Stimulated activated CD4-positive, alpha-beta T cell treated with anti-CD3 and anti-CD28 coated beads, Interleukin-1b, Interleukin-23, amount 100 ng/mL, for 24 hours (primary cell): Measurements from ENCODE around the gene CELF1.
"Not testable (repeated sequence)": the region's sequence is repeated elsewhere in the genome, so short reads cannot be mapped to it uniquely, and the experiment has no call there.

Experiments
- DNase-seq, 4 experiments: peaks; one replicate each; pipeline ENCODE4 v3.0.0-alpha.2; 2020; ENCODE audit warnings: low read depth in 4 of 4, low spot score in 1 of 4

Gene CELF1

DNA sequence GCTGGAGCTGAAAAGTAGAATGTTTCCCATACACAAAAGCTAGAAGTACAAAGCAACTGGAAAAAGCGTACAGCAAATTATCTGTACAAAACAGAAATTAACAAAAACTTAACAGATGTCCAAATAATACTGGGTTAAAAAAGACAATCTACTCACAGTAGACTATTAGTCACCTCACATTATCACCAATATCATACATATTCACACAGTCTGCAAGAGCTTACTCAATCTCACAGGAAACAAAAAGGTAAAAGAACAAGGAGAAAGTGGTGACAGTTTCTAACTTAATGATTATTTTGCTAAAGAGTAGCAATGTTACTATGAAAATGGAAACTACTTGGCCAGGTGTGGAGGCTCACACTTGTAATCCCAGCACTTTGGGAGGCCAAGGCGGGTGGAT is 11.9 kb downstream of the CELF1 start:
- no peak for DNase-seq

DNA sequence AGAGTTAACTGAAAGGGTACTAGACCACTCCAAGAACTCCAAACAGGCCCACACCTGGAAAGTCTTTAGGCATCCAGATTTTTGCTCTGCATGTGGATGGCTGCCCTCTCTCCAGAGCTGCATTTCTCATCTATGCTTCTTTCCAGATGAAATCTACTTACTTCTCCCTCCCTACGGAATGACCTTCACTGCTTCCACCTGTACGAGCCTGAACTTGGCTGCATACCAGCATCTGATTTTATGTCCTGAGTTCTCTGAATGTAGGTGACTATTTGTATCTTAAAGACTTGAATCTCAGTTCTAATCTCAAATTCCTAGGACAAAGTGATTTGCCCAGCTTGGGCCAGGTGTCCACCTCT is 13.3 kb downstream of the CELF1 start:
- no peak for DNase-seq

DNA sequence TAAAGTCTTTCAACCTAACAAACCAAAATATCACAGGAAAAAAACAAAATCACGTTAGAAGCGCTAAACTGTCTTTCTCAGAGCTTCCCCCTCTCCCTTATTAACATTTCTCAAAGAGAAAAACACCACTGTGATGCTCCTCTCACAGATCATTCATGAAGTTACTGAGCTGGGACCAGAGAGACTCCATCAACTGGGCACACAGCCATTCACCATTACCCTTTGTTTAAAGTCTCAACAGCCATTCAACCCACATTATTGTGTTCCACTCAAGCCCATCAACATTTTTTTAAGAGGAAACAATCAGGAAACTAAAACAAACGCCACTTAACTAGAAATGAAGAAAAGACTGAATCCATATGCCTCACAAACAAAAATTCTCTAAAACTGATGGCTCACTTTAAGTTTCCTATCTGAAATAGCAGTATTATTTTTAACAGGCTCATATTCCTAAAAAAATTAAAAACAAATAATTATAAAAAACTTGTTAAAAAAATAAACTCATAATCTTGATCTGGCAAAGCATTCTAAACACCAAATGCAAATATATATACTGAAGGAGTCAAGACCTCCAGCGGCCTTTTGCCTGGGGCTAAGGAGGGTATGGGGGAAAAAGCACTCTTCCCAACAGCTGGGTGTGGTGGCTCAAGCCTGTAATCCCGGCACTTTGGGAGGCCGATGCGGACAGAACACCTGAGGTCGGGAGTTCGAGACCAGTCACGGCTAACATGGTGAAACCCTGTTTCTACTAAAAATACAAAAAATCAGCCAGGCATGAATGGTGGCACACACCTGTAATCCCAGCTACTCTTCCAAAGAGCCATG is 14.0 kb downstream of the CELF1 start:
- DNase-seq = no peak

DNA sequence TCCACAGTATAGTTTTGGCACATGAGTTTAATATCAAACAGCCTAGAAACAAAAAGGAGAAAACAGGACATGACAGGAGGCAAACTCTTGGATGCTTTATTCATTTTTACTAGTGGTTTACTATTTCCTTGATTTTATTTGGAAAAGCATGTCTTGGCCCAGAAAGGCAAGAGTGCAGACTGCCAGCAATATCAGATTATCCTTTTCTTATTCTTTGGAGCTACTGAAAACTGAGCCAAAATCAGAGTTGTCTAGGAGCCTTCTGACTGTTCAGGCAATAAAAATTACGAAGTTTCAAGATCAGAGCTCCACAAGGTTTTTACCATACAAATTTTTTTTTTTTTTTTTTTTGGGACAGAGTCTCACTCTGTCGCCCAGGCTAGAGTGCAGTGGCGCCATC is 16.0 kb downstream of the CELF1 start:
- DNase-seq = no peak

DNA sequence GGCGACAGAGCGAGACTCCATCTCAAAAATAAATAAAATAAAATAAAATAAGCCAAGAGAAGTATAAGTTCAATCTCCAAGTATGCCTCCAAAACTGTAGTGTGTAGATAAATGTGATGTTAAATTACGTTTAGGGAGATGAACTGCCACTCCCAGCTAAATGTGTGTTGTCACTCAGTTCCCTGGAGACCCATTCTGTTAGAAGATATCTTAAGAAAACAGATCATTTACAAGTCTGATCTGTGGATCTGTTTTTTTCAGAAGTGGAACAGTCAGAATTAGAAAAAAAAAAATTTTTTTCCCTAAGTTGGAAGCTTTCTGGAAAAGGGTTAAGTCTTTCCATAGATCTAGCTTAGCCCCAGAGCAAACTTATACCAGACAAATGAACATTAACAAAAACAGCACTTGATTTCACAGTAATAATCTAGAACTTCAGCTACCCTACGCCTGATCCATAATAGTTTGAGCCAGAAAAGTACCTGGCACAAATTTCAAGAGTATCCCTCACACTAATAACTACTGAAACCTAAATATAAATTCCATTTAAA is 18.2 kb downstream of the CELF1 start:
- no peak for DNase-seq

DNA sequence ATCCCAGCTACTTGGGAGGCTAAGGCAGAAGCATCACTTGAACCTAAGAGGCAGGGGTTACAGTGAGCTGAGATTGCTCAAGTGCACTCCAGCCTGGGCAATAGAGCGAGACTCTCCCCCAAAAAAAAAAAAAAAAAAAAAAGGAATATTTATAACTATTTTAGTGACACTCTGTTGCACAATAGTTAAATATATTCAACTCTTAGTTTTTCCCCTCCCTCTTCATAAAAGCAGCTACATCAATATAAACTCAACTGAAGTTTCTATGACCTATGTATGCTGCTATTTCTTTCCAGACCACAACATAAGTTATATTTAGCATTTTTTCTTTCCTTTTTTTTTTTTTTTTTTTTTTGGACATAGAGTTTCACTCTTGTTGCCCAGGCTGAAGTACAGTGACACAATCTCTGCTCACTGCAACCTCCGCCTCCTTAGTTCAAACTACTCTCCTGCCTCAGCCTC is 19.2 kb downstream of the CELF1 start:
- no peak for DNase-seq

DNA sequence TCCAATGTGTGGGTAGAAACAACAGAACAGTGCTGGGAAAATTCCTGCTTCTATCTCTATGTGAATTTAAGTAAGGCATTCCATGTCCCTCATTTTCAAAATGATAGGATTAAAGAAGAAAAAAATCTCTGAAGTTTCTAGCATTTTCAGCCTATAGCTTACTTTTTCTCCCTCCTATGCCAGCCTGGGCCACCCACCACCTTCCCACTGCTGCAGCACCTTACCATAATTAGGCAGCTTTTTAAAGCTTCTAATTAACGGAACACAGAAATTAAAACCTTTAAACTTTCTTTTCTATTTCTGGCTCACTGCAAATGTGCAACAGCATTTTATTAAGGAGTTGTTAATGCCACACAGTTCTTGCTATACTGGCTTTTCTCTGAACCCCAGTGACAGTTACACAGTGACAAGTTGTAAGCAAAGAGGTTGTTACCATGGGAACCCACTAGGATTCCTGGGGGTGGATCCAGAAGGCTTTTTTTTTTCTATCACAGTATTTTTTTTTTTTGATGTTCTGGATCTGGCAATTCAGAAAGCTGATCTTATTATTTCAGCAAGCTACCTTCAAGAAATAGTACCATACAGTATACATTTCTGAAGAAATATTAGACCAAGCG is 20.2 kb downstream of the CELF1 start:
- DNase-seq = no peak

DNA sequence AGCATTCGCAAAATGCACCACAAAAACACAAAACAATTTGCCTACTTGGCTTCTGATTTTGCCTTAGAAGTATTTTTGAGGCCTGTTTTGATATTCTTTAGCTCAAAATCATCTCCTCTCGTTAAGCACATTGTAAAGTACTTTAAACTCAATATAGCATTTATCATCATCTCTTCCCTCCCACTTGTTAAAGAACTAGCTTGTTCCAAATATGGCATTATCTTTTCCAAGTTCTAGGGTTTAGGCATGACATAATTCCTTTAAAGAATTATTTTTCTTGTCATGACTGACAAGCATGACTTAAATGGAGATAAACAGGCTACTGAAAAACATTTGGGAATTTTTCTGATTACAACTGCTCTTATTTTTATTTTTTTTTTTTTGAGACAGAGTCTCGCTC is 21.3 kb downstream of the CELF1 start:
- no peak for DNase-seq

DNA sequence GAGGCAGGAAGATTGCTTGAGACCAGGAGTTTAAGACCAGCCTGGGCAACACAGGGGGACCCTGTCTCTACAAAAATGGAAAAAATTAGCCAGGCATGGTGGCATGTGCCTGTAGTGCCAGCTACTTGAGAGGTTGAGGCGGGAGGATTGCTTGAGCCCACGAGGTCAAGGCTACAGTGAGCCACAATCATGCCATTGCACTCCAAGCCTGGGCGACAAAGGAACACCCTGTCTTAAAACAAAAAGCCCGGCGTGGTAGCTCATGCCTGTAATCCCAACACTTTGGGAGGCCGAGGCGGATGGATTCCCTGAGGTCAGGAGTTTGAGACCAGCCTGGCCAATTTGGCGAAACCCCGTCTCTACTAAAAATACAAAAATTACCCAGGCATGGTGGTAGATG is 22.2 kb downstream of the CELF1 start:
- DNase-seq = not testable (repeated sequence)

DNA sequence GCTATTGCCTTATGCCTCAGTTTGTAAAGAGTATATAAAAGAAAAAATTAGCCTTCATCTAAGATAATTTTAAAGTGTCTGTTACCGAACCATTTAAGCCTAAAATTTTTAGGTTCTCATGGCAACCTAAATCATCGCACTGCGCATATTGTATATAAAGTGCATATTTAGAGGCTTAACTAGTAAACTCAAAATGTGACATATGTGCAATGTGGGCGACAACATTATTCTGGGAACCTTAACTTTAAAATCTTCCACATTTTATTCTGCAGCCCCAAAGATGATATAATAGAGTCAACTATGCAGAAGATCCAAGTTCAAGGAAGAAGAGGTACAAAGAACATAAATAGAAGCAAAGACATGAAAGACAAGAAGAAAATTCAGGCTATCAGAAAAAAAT is 23.0 kb downstream of the CELF1 start:
- DNase-seq = no peak

DNA sequence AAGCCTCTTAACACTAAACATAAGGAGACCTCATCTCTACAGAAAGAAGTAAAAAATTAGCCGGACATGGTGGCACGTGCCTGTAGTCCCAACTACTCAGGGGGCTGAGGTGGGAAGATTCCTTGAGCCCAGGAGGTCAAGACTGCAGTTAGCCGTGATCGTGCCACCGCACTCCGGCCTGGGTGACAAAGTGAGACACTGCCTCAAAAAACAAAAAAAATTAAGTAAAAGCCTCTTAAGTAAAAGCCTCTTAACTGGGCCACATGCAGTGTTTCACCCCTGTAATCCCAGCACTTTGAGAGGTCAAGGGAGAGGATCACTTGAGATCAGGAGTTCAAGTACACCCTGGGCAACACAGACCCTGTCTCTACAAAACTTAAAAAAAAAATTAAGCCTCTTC is 25.7 kb downstream of the CELF1 start:
- no peak for DNase-seq

DNA sequence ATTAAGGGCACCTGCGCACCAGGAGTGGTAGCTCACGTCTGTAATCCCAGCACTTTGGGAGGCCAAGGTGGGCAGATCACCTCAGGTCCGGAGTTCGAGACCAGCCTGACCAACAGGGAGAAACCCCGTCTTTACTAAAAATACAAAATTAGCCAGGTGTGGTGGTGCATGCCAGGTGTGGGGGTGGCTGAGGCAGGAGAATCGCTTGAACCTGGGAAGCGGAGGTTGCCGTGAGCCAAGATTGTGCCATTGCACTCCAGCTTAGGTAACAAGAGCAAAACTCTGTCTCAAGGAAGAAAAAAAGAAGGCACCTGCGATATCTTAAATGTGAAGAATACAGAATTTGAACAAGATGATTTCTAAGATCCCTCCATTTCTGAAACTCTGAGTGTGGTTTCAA is 26.9 kb downstream of the CELF1 start:
- DNase-seq = not testable (repeated sequence)

DNA sequence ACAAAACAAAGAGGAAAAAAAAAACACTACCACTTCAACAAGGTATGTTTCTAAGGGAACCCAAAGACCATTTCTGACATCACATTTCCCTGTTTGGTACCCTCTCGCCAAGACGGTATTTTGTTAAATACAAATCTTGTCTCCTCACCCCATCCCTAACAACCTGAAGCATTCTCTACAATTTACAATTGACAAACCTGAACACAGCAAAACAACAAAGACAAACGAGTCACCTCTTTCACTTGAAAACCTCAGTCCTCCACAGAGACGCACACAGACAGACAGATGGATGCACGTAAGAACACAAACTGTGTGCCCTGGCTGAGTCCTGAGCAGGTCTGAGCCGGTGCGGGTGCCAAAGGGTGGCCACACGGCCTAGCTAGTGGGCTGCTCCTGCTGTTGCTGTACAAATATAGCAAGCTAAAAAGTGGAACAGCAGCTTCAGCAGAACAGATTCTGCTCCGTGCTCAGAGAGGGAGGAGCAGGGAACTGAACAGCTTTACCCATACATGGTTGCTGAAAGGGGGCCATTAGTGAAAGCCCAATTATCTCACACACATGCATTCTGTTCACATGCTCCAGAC is 28.5 kb downstream of the CELF1 start:
- no peak for DNase-seq

DNA sequence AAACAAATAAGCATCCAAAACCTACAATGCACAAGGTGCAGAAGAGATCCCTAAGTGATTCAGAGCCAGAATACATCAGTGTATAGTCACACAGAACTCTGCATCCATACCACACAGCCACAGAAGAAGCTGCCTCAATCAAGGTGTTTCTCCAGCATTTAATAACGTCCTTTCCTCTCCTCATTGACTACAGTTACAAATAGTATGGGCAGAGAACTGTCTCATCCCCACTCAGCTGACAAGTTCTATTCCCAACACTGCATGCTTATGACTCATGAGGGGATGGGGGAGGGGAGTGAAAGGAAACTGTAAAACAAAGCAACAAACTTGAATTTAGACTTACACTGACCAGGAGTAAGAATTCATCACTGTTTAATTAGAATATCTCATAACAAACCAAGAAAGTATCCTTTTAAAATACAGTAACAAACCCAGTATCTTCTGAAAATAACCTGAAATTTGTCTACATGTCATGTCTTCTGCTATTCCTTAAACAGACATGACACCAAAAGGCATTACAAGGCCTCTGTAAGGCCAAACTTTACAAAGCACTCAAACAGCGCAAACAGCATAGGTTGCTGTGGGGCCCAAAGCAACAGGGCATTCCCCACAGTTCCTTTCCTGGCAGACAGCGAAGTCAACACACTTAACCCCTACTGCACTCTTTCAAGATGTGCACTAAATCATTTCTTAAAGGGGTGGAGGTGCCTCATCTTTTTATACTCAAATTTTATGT is 29.3 kb downstream of the CELF1 start:
- DNase-seq = no peak

DNA sequence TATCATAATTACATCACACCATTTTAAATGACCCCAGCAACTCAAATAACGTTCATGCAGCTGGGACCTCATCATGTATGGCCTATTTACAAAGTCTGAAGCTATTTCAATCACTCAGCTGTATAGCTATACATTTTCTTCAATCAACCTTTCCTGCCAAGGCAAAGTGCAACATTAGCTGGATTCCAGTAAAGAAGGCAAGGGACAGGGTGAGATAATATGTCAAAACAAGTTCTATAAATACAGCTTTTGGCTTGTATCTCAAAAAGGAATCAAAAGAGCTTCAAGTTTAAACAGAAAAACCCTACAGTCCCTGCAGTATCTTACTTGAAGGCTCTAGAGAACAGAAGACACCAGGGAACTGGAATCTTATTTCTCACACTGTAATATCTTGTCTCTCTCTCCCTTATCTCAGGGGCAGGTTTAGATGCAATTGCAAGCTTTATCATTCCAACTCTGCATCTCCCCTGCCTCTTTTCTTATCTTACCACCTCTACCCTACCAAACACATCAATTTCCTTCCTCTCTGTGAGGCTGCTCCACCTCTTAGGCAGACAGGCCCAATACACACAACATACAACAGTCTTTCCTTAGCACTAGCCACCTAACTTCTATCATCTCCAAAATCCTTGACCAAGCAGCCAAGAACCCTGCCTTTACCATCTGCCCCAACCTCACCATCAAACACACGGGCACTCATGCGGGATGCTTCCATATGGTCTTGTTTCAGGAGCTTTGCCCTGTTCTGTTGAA is 34.5 kb downstream of the CELF1 start:
- no peak for DNase-seq

DNA sequence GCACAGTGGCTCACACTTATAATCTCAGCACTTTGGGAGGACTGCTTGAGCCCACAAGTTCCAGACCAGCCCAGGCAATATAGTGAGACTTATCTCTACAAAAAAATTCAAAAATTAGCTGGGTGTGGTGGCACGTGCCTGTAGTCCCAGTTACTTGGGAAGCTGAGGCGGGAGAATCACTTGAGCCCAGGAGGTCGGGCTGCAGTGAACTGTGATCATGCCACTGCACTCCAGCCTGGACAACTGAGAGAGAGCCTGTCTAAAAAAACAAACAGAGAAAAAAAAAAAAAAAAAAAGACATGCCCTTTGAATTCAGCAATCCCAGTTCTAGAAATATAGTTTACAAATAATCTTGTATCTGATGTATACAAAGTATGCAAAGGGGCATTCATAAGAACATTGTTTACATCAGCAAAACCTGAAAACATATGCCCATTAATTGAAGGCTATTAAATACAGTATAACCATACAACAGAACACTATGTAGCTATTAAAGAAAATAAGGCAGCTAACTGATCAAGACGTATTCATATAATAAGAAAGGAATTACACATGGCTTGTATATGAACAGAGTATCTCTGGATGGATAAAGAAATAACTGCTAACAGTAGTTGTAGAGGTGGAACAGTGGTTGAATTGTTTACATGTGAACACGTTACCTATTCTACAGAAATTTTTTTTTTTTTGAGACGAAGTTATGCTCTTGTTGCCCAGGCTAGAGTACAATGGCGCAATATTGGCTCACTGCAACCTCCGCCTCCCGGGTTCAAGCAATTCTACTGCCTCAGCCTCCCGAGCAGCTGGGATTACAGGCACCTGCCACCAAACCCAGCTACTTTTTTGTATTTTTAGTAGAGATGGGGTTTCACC is 35.7 kb downstream of the CELF1 start:
- no peak for DNase-seq

DNA sequence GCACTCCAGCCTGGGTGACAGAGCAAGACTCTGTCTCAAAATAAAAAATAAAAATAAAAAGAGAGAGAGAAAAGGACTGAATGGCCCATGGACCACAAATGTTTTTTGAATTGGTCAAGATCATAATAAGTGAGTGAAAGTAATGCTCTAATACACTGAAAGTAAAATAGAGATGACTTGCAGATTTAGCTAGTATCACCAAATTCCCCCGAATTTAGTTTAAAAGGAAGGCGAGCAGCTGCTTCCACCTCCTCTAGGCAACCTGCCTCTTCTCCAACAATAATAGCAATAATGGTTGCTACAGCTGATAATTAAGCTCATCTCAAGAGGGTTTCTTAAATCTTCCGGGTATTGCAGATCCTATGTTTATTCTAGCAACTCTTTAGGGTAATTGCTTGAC is 36.8 kb downstream of the CELF1 start:
- DNase-seq = no peak

DNA sequence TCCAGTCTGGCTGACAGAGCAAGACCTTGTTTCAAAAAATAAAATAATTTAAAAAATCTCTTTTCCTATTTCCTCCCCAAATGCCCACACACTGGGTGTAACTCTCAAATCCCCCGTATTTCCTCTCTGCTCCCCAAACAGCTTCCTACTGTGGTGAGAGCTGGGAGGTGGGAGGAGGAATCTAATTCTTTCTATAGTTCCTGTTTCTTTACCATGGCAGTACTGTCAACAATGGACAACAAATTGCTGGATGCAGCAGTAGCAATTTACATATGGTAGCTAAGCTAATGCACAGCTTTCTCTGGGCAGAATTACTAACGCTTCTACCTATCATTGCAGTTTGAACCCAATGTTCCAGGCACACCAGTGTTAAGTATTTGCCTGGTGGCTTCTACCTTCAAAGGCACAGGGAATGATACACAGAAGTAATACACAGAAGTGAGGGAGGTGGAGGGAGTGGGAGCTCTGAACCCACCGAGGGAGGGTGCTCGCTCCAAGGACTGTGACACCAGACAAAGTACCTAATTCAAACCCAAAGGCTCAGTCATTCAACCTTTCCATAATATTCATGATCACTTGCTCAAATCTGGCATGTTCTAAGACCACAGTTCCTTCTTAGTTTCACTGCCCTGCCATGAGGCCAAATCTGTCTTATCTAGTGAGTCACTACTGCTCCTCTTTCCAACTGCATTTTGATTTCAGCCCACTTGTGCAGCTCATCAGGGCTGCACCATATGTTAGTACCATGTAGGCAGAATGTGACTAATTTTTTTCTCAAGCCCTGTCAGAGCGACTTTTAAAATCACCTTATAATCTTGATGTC is 37.9 kb downstream of the CELF1 start:
- peak in 3 of 4 experiments; percentile 12 to 46 (median 24) for DNase-seq

DNA sequence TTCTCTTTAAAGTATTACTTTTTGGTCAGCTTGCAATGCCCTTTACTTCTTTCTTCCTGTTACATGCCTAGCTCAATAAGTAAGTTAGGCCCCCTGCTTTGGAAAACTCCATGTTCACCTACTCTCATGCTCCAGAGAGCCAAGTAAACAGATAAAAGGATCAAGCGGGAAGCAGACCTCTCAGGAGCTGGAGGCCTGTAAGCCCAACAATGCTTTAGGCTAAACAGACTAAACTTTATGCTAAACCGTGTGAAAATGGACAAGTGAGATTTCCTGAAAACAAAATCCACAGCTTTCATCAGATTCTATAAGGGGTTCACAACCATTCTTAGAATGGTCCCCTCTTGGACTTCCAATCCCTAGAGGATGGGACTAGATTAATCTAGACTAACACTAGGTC is 40.2 kb downstream of the CELF1 start:
- DNase-seq = no peak
